Kidney capillary endothelial cell (primary cell): ENCODE measurements around the gene MRGPRD.
"Not testable (repeated sequence)": the region's sequence is repeated elsewhere in the genome, so short reads cannot be mapped to it uniquely, and the experiment has no call there.

Experiments used
- DNase-seq: peaks from one replicate; pipeline ENCODE4 v3.0.0-alpha.2; 2018; ENCODE audit warnings: low spot score

MRGPRD gene

GRCh38 chr11:69005631-69006368 lies 25.0 kb upstream of the MRGPRD start:
- DNase-seq, result no peak

- DNase-seq, result no peak
Observed at GRCh38 chr11:69005183-69005630, 24.4 kb upstream of the MRGPRD start.

- no peak for DNase-seq
Observed at GRCh38 chr11:69004411-69005182, 23.8 kb upstream of the MRGPRD start.

- DNase-seq, result no peak
Observed at GRCh38 chr11:69003866-69004367, 23.1 kb upstream of the MRGPRD start.

GRCh38 chr11:69003301-69003865 lies 22.6 kb upstream of the MRGPRD start:
- DNase-seq, result no peak

- no peak for DNase-seq
Observed at GRCh38 chr11:69002570-69003231, 21.9 kb upstream of the MRGPRD start.

GRCh38 chr11:69002110-69002569 lies 21.4 kb upstream of the MRGPRD start:
- no peak for DNase-seq

- no peak for DNase-seq
Observed at GRCh38 chr11:69001243-69002081, 20.7 kb upstream of the MRGPRD start.

- peak; percentile 39 for DNase-seq
Observed at GRCh38 chr11:69000831-69001242, 20.1 kb upstream of the MRGPRD start.

GRCh38 chr11:69000391-69000790 lies 19.6 kb upstream of the MRGPRD start:
- no peak for DNase-seq

- DNase-seq, result not testable (repeated sequence)
Observed at GRCh38 chr11:68999748-69000355, 19.1 kb upstream of the MRGPRD start.

GRCh38 chr11:68999093-68999747 lies 18.4 kb upstream of the MRGPRD start:
- no peak for DNase-seq

- DNase-seq, result no peak
Observed at GRCh38 chr11:68998390-68998911, 17.7 kb upstream of the MRGPRD start.

GRCh38 chr11:68997995-68998348 lies 17.2 kb upstream of the MRGPRD start:
- DNase-seq, result no peak

GRCh38 chr11:68997124-68997994 lies 16.6 kb upstream of the MRGPRD start:
- DNase-seq, result no peak

GRCh38 chr11:68996376-68997123 lies 15.8 kb upstream of the MRGPRD start:
- DNase-seq, result no peak

- no peak for DNase-seq
Observed at GRCh38 chr11:68994894-68995285, 14.1 kb upstream of the MRGPRD start.

- DNase-seq, result no peak
Observed at GRCh38 chr11:68994161-68994893, 13.5 kb upstream of the MRGPRD start.
